GM23248 (cell line): ENCODE data around the gene PDLIM7. TPM values are rescaled to one million over a fixed set of nuclear protein-coding genes. Genes with fewer than 3 reads are reported as not detected.

Experiments
- DNase-seq: peaks from one replicate; pipeline ENCODE4 v3.0.0-alpha.2; 2015
- H2AFZ ChIP-seq: fragments of 200-600 bp; sonication (generic); 2 replicates; pipeline ENCODE4 v1.6.1; 2016; ENCODE audit warnings: antibody characterized with exemption
- H3F3A ChIP-seq: fragments of 200-600 bp; sonication (generic); 2 replicates; pipeline ENCODE4 v1.6.1; 2016; ENCODE audit warnings: mild to moderate bottlenecking, antibody characterized with exemption, mixed run types; ENCODE audit not compliant: insufficient read depth
- H3K27ac ChIP-seq: fragments of 200-600 bp; sonication (generic); 2 replicates; pipeline ENCODE4 v1.5.1; 2016; ENCODE audit warnings: mild to moderate bottlenecking
- H3K27me3 ChIP-seq: fragments of 200-600 bp; sonication (generic); replicated peaks from 2 replicates; pipeline ENCODE4 v1.6.1; 2016; ENCODE audit warnings: mild to moderate bottlenecking; ENCODE audit not compliant: insufficient read depth
- H3K36me3 ChIP-seq: fragments of 200-600 bp; sonication (generic); 2 replicates; pipeline ENCODE4 v1.6.1; 2016; ENCODE audit warnings: low read depth, mild to moderate bottlenecking
- H3K4me1 ChIP-seq: fragments of 200-600 bp; sonication (generic); 2 replicates; pipeline ENCODE4 v1.6.1; 2016; ENCODE audit warnings: mild to moderate bottlenecking; ENCODE audit not compliant: insufficient read depth
- H3K4me2 ChIP-seq: fragments of 200-600 bp; sonication (generic); one replicate; pipeline ENCODE4 v1.6.1; 2016; ENCODE audit warnings: mild to moderate bottlenecking; ENCODE audit not compliant: unreplicated experiment
- H3K4me3 ChIP-seq: fragments of 200-600 bp; sonication (generic); 2 replicates; pipeline ENCODE4 v1.5.1; 2016; ENCODE audit warnings: mild to moderate bottlenecking
- H3K79me2 ChIP-seq: fragments of 200-600 bp; sonication (generic); 2 replicates; pipeline ENCODE4 v1.6.1; 2016; ENCODE audit warnings: mild to moderate bottlenecking; ENCODE audit not compliant: insufficient read depth
- H3K9ac ChIP-seq: fragments of 200-600 bp; sonication (generic); 2 replicates; pipeline ENCODE4 v1.6.1; 2016; ENCODE audit warnings: mild to moderate bottlenecking
- H3K9me2 ChIP-seq: fragments of 200-600 bp; sonication (generic); 2 replicates; pipeline ENCODE4 v1.6.1; 2016; ENCODE audit warnings: mixed run types, mild to moderate bottlenecking, moderate library complexity; ENCODE audit not compliant: insufficient read depth
- H3K9me3 ChIP-seq: fragments of 200-600 bp; sonication (generic); one replicate; pipeline ENCODE4 v1.6.1; 2017; ENCODE audit warnings: low read depth
- H4K20me1 ChIP-seq: fragments of 200-600 bp; sonication (generic); 2 replicates; pipeline ENCODE4 v1.6.0; 2016; ENCODE audit not compliant: insufficient read depth
- EZH2 ChIP-seq: fragments of 200-600 bp; sonication (generic); IDR thresholded peaks from 2 replicates; pipeline ENCODE4 v1.6.1; 2018; ENCODE audit warnings: antibody characterized with exemption, mild to moderate bottlenecking; ENCODE audit not compliant: insufficient read depth, poor library complexity, severe bottlenecking
- EZH2phosphoT487 ChIP-seq: fragments of 200-600 bp; sonication (generic); IDR thresholded peaks from 2 replicates; pipeline ENCODE4 v1.6.1; 2018; ENCODE audit warnings: antibody characterized with exemption, moderate library complexity, mild to moderate bottlenecking, low read depth; ENCODE audit not compliant: insufficient read depth
- WGBS, 2 experiments: methylation state at CpG; one replicate each; pipeline ENCODE4 v1.1.6; 2015 to 2017; ENCODE audit warnings: low lambda C conversion rate in 2 of 2, low coverage in 1 of 2; ENCODE audit errors: missing lambda C conversion rate in 2 of 2; 5-methylcytosine and 5-hydroxymethylcytosine counted together
- in situ Hi-C: fragments of 300-500 bp; cut with MboI; formaldehyde crosslinking; loops from 2 replicates; pipeline ENCODE4 v1.15.0; 2020
- polyA plus RNA-seq: library from polyadenylated mRNA; unstranded; fragments of >200 nt; fragmentation: Nextera tagmentation; extraction: Ambion mirVana; gene quantifications from 2 replicates; pipeline ENCODE4 v1.2.1, GENCODE V29; 2016
- total RNA-seq: library from RNA; depleted of rRNA; stranded (reverse); fragments of >200 nt; shearing (Covaris generic); gene quantifications from 2 replicates; pipeline ENCODE4 v1.2.3, GENCODE V29; 2014

The PDLIM7 gene
- total and polyA plus RNA-seq, 2 experiments from 2014 or later, result 320 to 556 TPM

DNA sequence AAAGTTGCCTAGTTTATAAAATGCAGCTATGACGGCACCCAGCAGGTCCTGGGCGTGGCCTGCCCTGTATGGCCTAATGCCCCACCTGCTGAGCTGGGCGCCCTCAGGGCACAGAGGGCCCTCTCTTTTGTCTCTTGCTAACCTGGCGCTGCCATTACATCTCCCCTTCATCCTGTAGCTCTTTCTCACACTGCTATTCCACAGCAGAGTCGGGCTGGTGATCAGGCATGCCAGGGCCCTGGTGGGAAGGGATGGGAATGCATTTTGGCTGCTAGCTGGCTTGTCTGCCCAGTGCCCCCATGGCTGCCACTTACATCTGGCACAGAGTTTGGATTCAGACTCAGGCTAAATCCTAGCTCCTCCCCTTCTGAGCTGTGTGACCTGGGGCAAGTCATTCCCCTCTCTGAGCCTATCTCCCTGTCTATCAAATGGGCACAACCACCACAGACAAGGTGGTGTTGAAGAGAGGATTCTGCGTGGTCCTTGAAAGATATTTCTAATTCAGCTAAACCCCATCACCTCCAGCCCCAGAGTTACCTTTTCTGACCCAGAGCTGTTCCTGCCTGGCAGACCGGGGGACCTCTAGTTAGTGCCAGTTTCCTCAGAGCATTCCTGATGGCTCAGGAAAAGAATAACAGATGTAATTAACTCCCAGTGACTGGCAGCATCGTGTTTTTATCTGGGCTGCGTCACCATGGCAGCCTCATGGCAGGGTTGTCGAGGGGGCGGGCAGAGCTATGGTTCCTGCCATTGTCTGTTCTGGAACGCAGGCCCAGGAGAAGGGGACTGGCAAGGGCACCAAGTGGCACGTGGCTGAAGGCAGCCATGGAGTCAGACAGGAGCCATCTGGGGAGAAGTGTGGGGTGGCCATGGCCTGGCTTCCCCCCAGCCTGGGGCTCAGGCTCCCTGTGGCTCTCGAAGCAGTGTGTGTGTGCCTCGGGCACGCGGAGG, 44.4 kb downstream of the PDLIM7 start:
- no peak overlapping the region for H3K4me3 ChIP-seq
- H3K27me3 ChIP-seq, result no peaks in the 10 kb centered on the region
- TF ChIP-seq EZH2, result no peak
- no peak for TF ChIP-seq EZH2phosphoT487
- no peaks in the 10 kb centered on the region for H3K9me2 ChIP-seq
- 71 to 79% methylated on average over 14 to 17 of the region's 17 CpGs for WGBS, 2 experiments
- no peak overlapping the region for H3K27ac ChIP-seq
- in situ Hi-C loops, result loop anchor here (10.0 kb wide), 1 partner anchor 58 kb away; no protein-coding TSS in a partner anchor
- H3K9ac ChIP-seq, result no peak overlapping the region
- H4K20me1 ChIP-seq, result 0 out of 2 replicates have a peak, but pooled peaks cover 10% of the 10 kb centered on the region
- no peaks in the 10 kb centered on the region for H3K9me3 ChIP-seq
- peaks cover 21% of the 10 kb centered on the region for H3F3A ChIP-seq
- peaks cover 10% of the 10 kb centered on the region; the same call in 1 of the 2 replicates for H3K4me1 ChIP-seq
- no peak overlapping the region for H3K4me2 ChIP-seq
- H3K36me3 ChIP-seq, result peaks cover 8% of the 10 kb centered on the region; the same call in 1 of the 2 replicates
- H2AFZ ChIP-seq, result no peak overlapping the region
- no peaks in the 10 kb centered on the region for H3K79me2 ChIP-seq
- peak; percentile 26 for DNase-seq

DNA sequence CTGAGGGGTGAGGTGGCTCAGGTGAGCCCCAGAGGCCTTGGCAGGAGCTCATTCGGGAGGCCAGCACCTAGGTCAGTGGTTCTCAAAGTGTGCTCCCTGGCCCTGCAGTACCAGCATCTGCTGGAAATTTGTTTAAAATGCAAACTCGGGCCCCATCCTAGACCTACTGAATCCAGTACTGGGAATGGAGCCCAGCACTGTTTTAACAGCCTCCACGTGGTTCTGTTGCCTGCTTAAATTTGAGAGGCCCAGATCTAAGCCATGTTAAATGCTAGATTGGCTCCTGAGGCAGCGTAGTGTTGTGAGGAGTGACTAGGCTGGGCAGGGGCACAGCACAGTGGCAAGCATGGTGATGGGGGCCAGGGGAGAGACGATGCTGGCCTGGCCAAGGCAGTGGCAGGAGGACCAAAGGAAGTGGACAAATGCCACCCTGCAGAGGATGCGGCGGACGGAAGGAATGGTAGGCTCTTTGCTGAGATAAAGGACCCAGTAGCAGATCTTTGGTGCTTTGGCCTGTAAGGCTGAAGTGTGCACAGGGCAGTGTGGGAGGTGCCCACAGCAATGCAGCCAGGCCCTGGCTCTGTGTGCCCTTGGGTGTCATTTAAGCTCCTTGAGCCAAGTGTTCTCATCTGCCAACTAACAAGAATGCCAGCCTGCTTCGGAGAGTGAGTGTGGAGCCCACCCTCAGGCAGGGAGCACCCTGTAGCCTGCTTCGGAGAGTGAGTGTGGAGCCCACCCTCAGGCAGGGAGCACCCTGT, 46.6 kb downstream of the PDLIM7 start:
- WGBS, 2 experiments, result 73 to 76% methylated on average over 10 of the region's 10 CpGs
- Histone ChIP-seq H3K36me3 (no peaks in the 10 kb centered on the region), H4K20me1 (no peaks in the 10 kb centered on the region), H3K9me3 (no peaks in the 10 kb centered on the region), H2AFZ (no peak overlapping the region), H3K79me2 (no peaks in the 10 kb centered on the region), H3K4me3 (no peak overlapping the region), H3K27me3 (no peaks in the 10 kb centered on the region), H3K9ac (no peak overlapping the region), H3K27ac (no peak overlapping the region), H3K4me1 (peaks cover 9% of the 10 kb centered on the region), H3K9me2 (no peaks in the 10 kb centered on the region), H3F3A (peaks cover 12% of the 10 kb centered on the region), H3K4me2 (no peak overlapping the region)
- DNase-seq, result no peak
- TF ChIP-seq EZH2phosphoT487 (no peak), EZH2 (no peak)
- in situ Hi-C loops, result loop anchor here (10.0 kb wide), 1 partner anchor 56 kb away; no protein-coding TSS in a partner anchor

DNA sequence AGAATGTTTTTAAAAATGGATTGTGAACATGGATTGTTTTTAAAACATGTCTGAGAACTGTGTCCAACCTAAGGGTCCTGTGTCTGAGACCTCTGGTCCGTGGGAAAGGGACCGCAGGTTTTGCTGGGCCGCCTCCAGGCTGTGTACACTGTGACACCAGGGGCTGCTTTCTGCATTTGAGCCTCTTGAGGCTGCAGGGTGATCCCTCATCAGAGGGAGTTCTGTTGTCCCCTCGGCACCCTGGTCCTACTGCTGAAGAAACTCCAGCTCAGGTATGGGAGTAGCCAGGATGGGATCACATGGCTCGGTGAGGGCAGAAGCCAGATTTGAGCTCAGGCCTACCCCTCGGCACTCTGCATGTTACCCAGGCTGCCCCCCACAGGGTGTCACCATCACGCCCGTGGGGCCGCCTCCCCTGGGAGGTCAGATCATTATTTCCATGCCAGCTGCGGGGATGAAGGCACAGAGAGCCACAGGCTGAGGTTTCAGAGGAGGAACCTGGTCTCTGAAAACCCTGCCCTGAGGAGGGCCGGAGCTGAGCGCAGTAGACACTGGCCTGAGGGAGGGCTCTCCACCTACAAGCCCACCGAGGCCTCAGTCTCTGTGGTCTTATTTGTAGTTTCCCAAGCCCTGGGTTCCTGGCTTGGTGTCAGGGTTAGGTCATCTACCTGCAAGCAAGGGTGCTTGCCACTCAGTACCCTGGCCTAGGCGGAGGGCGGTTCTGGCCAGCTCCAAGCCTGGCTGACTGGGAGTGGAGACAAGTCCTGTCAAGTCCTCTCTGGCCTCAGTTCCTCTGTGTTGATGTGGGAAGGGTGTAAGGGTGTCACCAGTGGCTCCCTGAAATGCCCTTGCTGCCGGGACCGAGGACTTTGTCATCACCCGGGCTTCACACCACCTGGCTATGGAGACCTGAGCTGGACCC, 48.0 kb downstream of the PDLIM7 start:
- DNase-seq, result no peak
- H3K9me2 ChIP-seq, result no peaks in the 10 kb centered on the region
- no peaks in the 10 kb centered on the region for H3K79me2 ChIP-seq
- H3K4me1 ChIP-seq, result peaks cover 13% of the 10 kb centered on the region
- no peaks in the 10 kb centered on the region for H3K27me3 ChIP-seq
- H3F3A ChIP-seq, result peaks cover 21% of the 10 kb centered on the region
- H3K9ac ChIP-seq, result no peak overlapping the region
- no peak for TF ChIP-seq EZH2phosphoT487
- no peak for TF ChIP-seq EZH2
- H2AFZ ChIP-seq, result no peak overlapping the region
- H3K9me3 ChIP-seq, result no peaks in the 10 kb centered on the region
- in situ Hi-C loops, result loop anchor here (10.0 kb wide), 1 partner anchor 55 kb away; no protein-coding TSS in a partner anchor
- H3K4me2 ChIP-seq, result no peak overlapping the region
- no peak overlapping the region for H3K27ac ChIP-seq
- 90 to 92% methylated on average over 18 of the region's 18 CpGs for WGBS, 2 experiments
- no peak overlapping the region for H3K4me3 ChIP-seq
- H3K36me3 ChIP-seq, result no peaks in the 10 kb centered on the region
- H4K20me1 ChIP-seq, result no peaks in the 10 kb centered on the region
